Endothelial cell of umbilical vein (primary cell): Measurements from ENCODE around the gene ZNF304. TPM values are rescaled to one million over a fixed set of nuclear protein-coding genes. Genes with fewer than 3 reads are reported as not detected.

ENCODE experiments used
- BruUV-seq: library from RNA; stranded (reverse); fragments of 400-500 nt; replicated peaks from 2 replicates; lab custom pipeline; 2021; lab: Mats Ljungman, UMichigan
- CTCF ChIA-PET: fragments of 300-600, 350-600 bp; sonication (Branson Sonifier 250); formaldehyde crosslinking; loops from one replicate; lab custom pipeline; 2021; ENCODE audit warnings: antibody characterized with exemption, inconsistent platforms; lab: Charles Lee
- POLR2A ChIA-PET: fragments of 300-600, 350-600 bp; sonication (Branson Sonifier 250); formaldehyde crosslinking; loops from one replicate; lab custom pipeline; 2021; ENCODE audit warnings: antibody characterized with exemption, inconsistent platforms; lab: Charles Lee
- DNase-seq: peaks from one replicate; pipeline ENCODE4 v3.0.0-alpha.2; 2011; ENCODE audit warnings: low read depth, low spot score
- FAIRE-seq: peaks from 2 replicates; lab custom pipeline; 2011; peaks lifted over from hg19 to GRCh38; lab: Jason Lieb, UNC
- H2AFZ ChIP-seq: 2 replicates; pipeline ENCODE4 v1.6.0; 2012; ENCODE audit warnings: low read depth, low read length, control low read depth, inconsistent platforms
- H3K27ac ChIP-seq: 2 replicates; pipeline ENCODE4 v1.5.1; 2011; ENCODE audit warnings: low read depth, mild to moderate bottlenecking, control low read depth, low read length, moderate library complexity; ENCODE audit not compliant: insufficient read depth
- H3K27me3 ChIP-seq, 2 experiments: 2 replicates each; pipeline versions ENCODE4 v1.6.0 to v1.6.1; 2011; ENCODE audit warnings: low read length in 2 of 2, mixed read lengths in 1 of 2; ENCODE audit not compliant: control insufficient read depth in 2 of 2, insufficient read depth in 2 of 2
- H3K36me3 ChIP-seq, 2 experiments: 2 replicates in 1 of 2; 3 replicates in 1 of 2; pipeline ENCODE4 v1.5.1; 2011; ENCODE audit warnings: low read length in 2 of 2, mild to moderate bottlenecking in 1 of 2, moderate library complexity in 1 of 2; ENCODE audit not compliant: control insufficient read depth in 2 of 2, insufficient read depth in 2 of 2; ENCODE audit errors: extremely low read depth in 1 of 2
- H3K4me1 ChIP-seq: 3 replicates; pipeline ENCODE4 v1.5.1; 2011; ENCODE audit warnings: mild to moderate bottlenecking, low read length; ENCODE audit not compliant: control insufficient read depth, insufficient read depth; ENCODE audit errors: extremely low read depth
- H3K4me2 ChIP-seq: 2 replicates; pipeline ENCODE4 v1.6.1; 2011; ENCODE audit warnings: low read length, control low read depth, mixed read lengths; ENCODE audit not compliant: insufficient read depth
- H3K4me3 ChIP-seq, 3 experiments: fragments of 200-600 bp in 1 of 3; sonication (generic), shearing (Covaris generic) in 1 of 3; replicated peaks in 1 of 3; 2 replicates each; pipeline ENCODE4 v1.5.1; 2011 to 2016; ENCODE audit warnings: control low read depth in 3 of 3, low read length in 3 of 3, mild to moderate bottlenecking in 2 of 3, inconsistent platforms in 1 of 3, low read depth in 1 of 3, moderate library complexity in 1 of 3; ENCODE audit not compliant: insufficient read depth in 1 of 3
- H3K79me2 ChIP-seq: 2 replicates; pipeline ENCODE4 v1.6.0; 2012; ENCODE audit warnings: low read length, inconsistent platforms; ENCODE audit not compliant: control insufficient read depth, insufficient read depth
- H3K9ac ChIP-seq: replicated peaks from 2 replicates; pipeline ENCODE3; 2011; ENCODE audit warnings: low read length, control low read depth; ENCODE audit not compliant: insufficient read depth; ENCODE audit errors: extremely low read depth
- H3K9me1 ChIP-seq: replicated peaks from 3 replicates; pipeline ENCODE4 v1.6.0; 2011; ENCODE audit warnings: mild to moderate bottlenecking, low read length; ENCODE audit not compliant: control insufficient read depth, insufficient read depth; ENCODE audit errors: extremely low read depth
- H3K9me3 ChIP-seq: replicated peaks from 2 replicates; pipeline ENCODE4 v1.5.1; 2012; ENCODE audit warnings: low read length, inconsistent platforms; ENCODE audit not compliant: control insufficient read depth, insufficient read depth
- H4K20me1 ChIP-seq: replicated peaks from 2 replicates; pipeline ENCODE3; 2011; ENCODE audit warnings: mild to moderate bottlenecking, low read length; ENCODE audit not compliant: control insufficient read depth, insufficient read depth; ENCODE audit errors: extremely low read depth
- EZH2 ChIP-seq: IDR thresholded peaks from 2 replicates; pipeline ENCODE4 v1.6.1; 2012; ENCODE audit warnings: borderline replicate concordance, low read depth, mild to moderate bottlenecking, moderate library complexity, low read length, inconsistent platforms; ENCODE audit not compliant: severe bottlenecking
- FOS ChIP-seq: IDR thresholded peaks from 2 replicates; pipeline ENCODE4 v1.6.1; 2011; ENCODE audit warnings: mild to moderate bottlenecking, low read length, moderate library complexity, borderline replicate concordance; ENCODE audit not compliant: insufficient read depth
- GATA2 ChIP-seq: IDR thresholded peaks from 2 replicates; pipeline ENCODE4 v1.7.0; 2011; ENCODE audit warnings: low read depth, mild to moderate bottlenecking, moderate library complexity, mixed read lengths, low read length; ENCODE audit not compliant: insufficient read length, insufficient read depth
- JUN ChIP-seq: IDR thresholded peaks from 2 replicates; pipeline ENCODE4 v1.6.1; 2011; ENCODE audit warnings: borderline replicate concordance, low read depth; ENCODE audit not compliant: insufficient read length, insufficient read depth
- MYC ChIP-seq: IDR thresholded peaks from one replicate; pipeline ENCODE4 v1.6.1; 2011; ENCODE audit warnings: mild to moderate bottlenecking, low read depth, low read length
- POLR2A ChIP-seq: IDR thresholded peaks from 2 replicates; pipeline ENCODE4 v1.6.1; 2012; ENCODE audit warnings: low read depth, mild to moderate bottlenecking, control low read depth, low read length
- POLR2AphosphoS5 ChIP-seq: IDR thresholded peaks from 2 replicates; pipeline ENCODE4 v1.6.1; 2012; ENCODE audit warnings: low read depth, mild to moderate bottlenecking, control low read depth, low read length, moderate library complexity; ENCODE audit not compliant: insufficient read depth
- dilution Hi-C: fragments of 300-500 bp; cut with MboI; formaldehyde crosslinking; loops from one replicate; pipeline ENCODE4 v1.15.0; 2019; ENCODE audit warnings: low sequenced_read_pairs; ENCODE audit not compliant: extremely low pct_ligation_motif_present
- intact Hi-C: fragments of 100-400 bp; cut with micrococcal nuclease; formaldehyde crosslinking; loops from one replicate; pipeline ENCODE4 v1.10.0; 2022
- polyA plus RNA-seq, 4 experiments: library from polyadenylated mRNA; depleted of rRNA in 3 of 4; stranded (reverse) in 3 of 4; unstranded in 1 of 4; fragments of >200 nt; gene quantifications; 2 replicates each; pipeline versions ENCODE4 v1.2.1 to v1.2.3, GENCODE V29; 2011 to 2012; ENCODE audit warnings: missing spikeins in 1 of 4
- total RNA-seq: library from RNA; stranded (reverse); gene quantifications from 2 replicates; pipeline ENCODE4 v1.2.3, GENCODE V29; 2021
- TF ChIP-seq, protein P1 (sequence below), 2 donors: IDR thresholded peaks; 1 replicate in 1 of 2; 2 replicates in 1 of 2; pipeline ENCODE4 v1.5.1; 2011; ENCODE audit warnings: low read length in 2 of 2, mild to moderate bottlenecking in 2 of 2, moderate library complexity in 2 of 2, control low read depth in 1 of 2, inconsistent platforms in 1 of 2, low read depth in 1 of 2; ENCODE audit not compliant: insufficient read depth in 1 of 2; ENCODE audit errors: extremely low read depth in 1 of 2
- TF ChIP-seq, protein P2 (sequence below): IDR thresholded peaks from 2 replicates; pipeline ENCODE4 v1.6.1; 2011; ENCODE audit not compliant: insufficient read depth, insufficient read length

ZNF304 gene
- total and polyA plus RNA-seq, 2 donors (not counting 3 experiments of a cell fraction or from before 2014, with no cell fraction given) = 2.5 to 5.3 TPM

DNA sequence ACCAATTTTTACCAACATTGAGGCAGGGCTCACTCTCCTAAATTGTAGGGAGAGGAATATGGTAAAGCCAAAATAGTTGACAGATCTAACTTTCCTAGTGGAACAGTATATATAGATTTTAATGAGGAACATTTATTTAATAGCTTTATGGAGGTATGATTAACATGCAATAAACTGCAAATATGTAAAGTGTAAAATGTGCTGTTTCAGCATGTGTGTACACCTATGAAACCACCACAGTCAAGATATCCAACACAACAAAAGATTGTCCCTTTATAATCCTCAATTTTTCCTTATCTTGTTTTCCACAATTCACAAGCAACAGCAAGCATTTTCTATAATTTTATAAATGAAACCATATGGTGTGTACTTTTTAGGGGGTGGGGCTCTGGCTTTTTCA lies 8.2 kb downstream of the ZNF304 start:
- Histone ChIP-seq H3K36me3 (peaks cover 9 to 31% of the 10 kb centered on the region in 2 experiments), H2AFZ (no peak overlapping the region), H3K9me3 (peaks cover 16% of the 10 kb centered on the region), H3K4me2 (no peak overlapping the region), H3K4me3 (no peak overlapping the region), H3K27me3 (no peaks in the 10 kb centered on the region), H3K9ac (no peak overlapping the region), H3K9me1 (no peaks in the 10 kb centered on the region), H3K4me1 (peaks cover 8% of the 10 kb centered on the region), H4K20me1 (no peaks in the 10 kb centered on the region), H3K27ac (no peak overlapping the region), H3K79me2 (peaks cover 3% of the 10 kb centered on the region)
- CTCF ChIA-PET = no interaction called here
- POLR2A ChIA-PET = no interaction called here
- FAIRE-seq (no peak), DNase-seq (no peak)
- TF ChIP-seq, protein P1, sequence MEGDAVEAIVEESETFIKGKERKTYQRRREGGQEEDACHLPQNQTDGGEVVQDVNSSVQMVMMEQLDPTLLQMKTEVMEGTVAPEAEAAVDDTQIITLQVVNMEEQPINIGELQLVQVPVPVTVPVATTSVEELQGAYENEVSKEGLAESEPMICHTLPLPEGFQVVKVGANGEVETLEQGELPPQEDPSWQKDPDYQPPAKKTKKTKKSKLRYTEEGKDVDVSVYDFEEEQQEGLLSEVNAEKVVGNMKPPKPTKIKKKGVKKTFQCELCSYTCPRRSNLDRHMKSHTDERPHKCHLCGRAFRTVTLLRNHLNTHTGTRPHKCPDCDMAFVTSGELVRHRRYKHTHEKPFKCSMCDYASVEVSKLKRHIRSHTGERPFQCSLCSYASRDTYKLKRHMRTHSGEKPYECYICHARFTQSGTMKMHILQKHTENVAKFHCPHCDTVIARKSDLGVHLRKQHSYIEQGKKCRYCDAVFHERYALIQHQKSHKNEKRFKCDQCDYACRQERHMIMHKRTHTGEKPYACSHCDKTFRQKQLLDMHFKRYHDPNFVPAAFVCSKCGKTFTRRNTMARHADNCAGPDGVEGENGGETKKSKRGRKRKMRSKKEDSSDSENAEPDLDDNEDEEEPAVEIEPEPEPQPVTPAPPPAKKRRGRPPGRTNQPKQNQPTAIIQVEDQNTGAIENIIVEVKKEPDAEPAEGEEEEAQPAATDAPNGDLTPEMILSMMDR (IDR thresholded peaks at IDR 0.05; ENCODE audit: extremely low read depth in 1 of 2, insufficient read depth in 1 of 2, low read depth in 1 of 2, low read length in 2 of 2) = no peak
- no peak for TF ChIP-seq POLR2AphosphoS5
- no peak for TF ChIP-seq JUN
- TF ChIP-seq, protein P2, sequence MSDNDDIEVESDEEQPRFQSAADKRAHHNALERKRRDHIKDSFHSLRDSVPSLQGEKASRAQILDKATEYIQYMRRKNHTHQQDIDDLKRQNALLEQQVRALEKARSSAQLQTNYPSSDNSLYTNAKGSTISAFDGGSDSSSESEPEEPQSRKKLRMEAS = no peak
- TF ChIP-seq GATA2 = no peak
- no peak for TF ChIP-seq FOS
- no peak for TF ChIP-seq POLR2A
- TF ChIP-seq MYC = no peak
- no peak for TF ChIP-seq EZH2
- dilution Hi-C loops (no loop called here), intact Hi-C loops (no loop called here)
- no TSS peak for BruUV-seq
